GM13977 (cell line): ENCODE results near the gene LMO7.

Experiments used
- DNase-seq: peaks from one replicate; pipeline ENCODE4 v3.0.0; 2012; ENCODE audit warnings: low spot score
- CTCF ChIP-seq: IDR thresholded peaks from 2 replicates; pipeline ENCODE4 v1.5.1; 2012; ENCODE audit warnings: mild to moderate bottlenecking, control low read depth; ENCODE audit not compliant: insufficient read depth; ENCODE audit errors: extremely low read depth, missing control alignments
- in situ Hi-C: fragments of 300-500 bp; cut with MboI; formaldehyde crosslinking; loops from one replicate; pipeline ENCODE4 v1.12.0; 2022; ENCODE audit warnings: low sequenced_read_pairs, low pct_unique_long_range_greater_than_20kb, mixed read lengths, inconsistent platforms; ENCODE audit not compliant: unreplicated experiment

Gene LMO7

GRCh38 chr13:75897386-75897785, 261.3 kb downstream of the LMO7 start:
- in situ Hi-C loops: no loop called here
- no peak for TF ChIP-seq CTCF
- DNase-seq: no peak

GRCh38 chr13:75901501-75901900, 265.4 kb downstream of the LMO7 start:
- no peak for TF ChIP-seq CTCF
- DNase-seq: no peak
- in situ Hi-C loops: no loop called here

GRCh38 chr13:75902166-75903104, 266.3 kb downstream of the LMO7 start:
- no peak for TF ChIP-seq CTCF
- in situ Hi-C loops: no loop called here
- DNase-seq: no peak

GRCh38 chr13:75904012-75904411, 267.9 kb downstream of the LMO7 start:
- in situ Hi-C loops: no loop called here
- no peak for TF ChIP-seq CTCF
- DNase-seq: no peak

- TF ChIP-seq CTCF: no peak
- no peak for DNase-seq
- in situ Hi-C loops: no loop called here
These were observed 270.2 kb downstream of the LMO7 start for GRCh38 chr13:75906315-75906714.

- TF ChIP-seq CTCF: no peak
- in situ Hi-C loops: no loop called here
- no peak for DNase-seq
These were observed 270.9 kb downstream of the LMO7 start for GRCh38 chr13:75907044-75907443.

GRCh38 chr13:75908141-75908540, 272.0 kb downstream of the LMO7 start:
- in situ Hi-C loops: no loop called here
- TF ChIP-seq CTCF: no peak

More at GRCh38 chr13:75908141-75908540, 272.0 kb downstream of the LMO7 start:
- DNase-seq: no peak
